Activated CD8-positive, alpha-beta T cell treated with anti-CD3 and anti-CD28 coated beads for 36 hours (primary cell): ENCODE measurements around the gene ADCY7. TPM values are rescaled to one million over a fixed set of nuclear protein-coding genes. Genes with fewer than 3 reads are reported as not detected.

Source experiments
- ATAC-seq: fragments of 200-7000 bp; cut with Tn5 transposase; one replicate; pipeline ENCODE4 v1.10.0; 2021; ENCODE audit warnings: mild to moderate bottlenecking, moderate library complexity
- CTCF ChIA-PET: fragments of 350-600 bp; sonication (Branson Sonifier 250); formaldehyde crosslinking; loops from one replicate; lab custom pipeline; 2021; ENCODE audit warnings: antibody characterized with exemption; lab: Charles Lee
- POLR2A ChIA-PET: fragments of 350-600 bp; sonication (Branson Sonifier 250); formaldehyde crosslinking; loops from one replicate; lab custom pipeline; 2021; ENCODE audit warnings: antibody characterized with exemption; lab: Charles Lee
- DNase-seq: peaks from one replicate; pipeline ENCODE4 v3.0.0-alpha.2; 2020
- H3K27ac Mint-ChIP-seq: one replicate; pipeline ENCODE4 v1.8.0; 2021; ENCODE audit warnings: mild to moderate bottlenecking, mixed read lengths
- H3K27me3 Mint-ChIP-seq: one replicate; pipeline ENCODE4 v1.8.0; 2021; ENCODE audit warnings: mixed read lengths
- H3K36me3 Mint-ChIP-seq: one replicate; pipeline ENCODE4 v1.8.0; 2021; ENCODE audit warnings: low read depth, mixed read lengths
- H3K4me1 Mint-ChIP-seq: one replicate; pipeline ENCODE4 v1.8.0; 2021; ENCODE audit warnings: low read depth, mixed read lengths
- H3K4me3 Mint-ChIP-seq: one replicate; pipeline ENCODE4 v1.8.0; 2021; ENCODE audit warnings: mild to moderate bottlenecking, moderate library complexity, mixed read lengths
- H3K9me3 Mint-ChIP-seq: one replicate; pipeline ENCODE4 v1.8.0; 2021; ENCODE audit warnings: mixed read lengths
- CTCF ChIP-seq: fragments of 200-600 bp; IDR thresholded peaks from one replicate; pipeline ENCODE4 v1.8.0; 2022; ENCODE audit warnings: antibody characterized with exemption, mild to moderate bottlenecking
- intact Hi-C: fragments of 100-400 bp; cut with micrococcal nuclease; formaldehyde crosslinking; loops from one replicate; pipeline ENCODE4 v1.10.0; 2022
- total RNA-seq, 2 experiments: library from RNA; stranded (reverse); gene quantifications; one replicate each; pipeline ENCODE4 v1.2.3, GENCODE V29; 2021

Gene ADCY7
- total RNA-seq, 2 experiments from 2014 or later: 89.9 to 92.1 TPM

DNA sequence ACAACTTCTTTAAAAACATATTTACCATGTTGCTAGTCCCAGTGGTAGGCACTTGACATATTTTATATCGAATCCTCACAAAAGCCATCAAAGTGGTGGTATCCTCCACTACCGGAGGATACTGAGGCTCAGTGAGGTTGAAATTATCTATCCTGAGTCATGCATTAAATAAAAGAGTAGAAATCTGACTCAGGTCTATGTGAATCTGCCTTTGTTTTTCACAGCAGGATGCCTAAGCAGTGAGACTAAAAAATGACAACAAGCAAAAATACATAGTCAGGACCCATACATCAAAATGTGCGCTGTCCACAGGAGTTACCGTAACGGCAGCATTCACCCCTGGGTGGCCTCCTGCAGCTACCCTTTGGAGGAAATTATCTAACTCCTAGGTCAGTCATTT, 84.8 kb downstream of the ADCY7 start:
- no peak for DNase-seq
- H3K4me3 Mint-ChIP-seq: no peak overlapping the region
- H3K27me3 Mint-ChIP-seq: no peaks in the 10 kb centered on the region
- no peak overlapping the region for H3K27ac Mint-ChIP-seq
- ChIA-PET CTCF (interaction anchor here (1.4 to 8.1 kb wide), 5 partner anchors 9 to 28 kb away, joined by 4 to 95 read pairs (median 18); no protein-coding TSS in a partner anchor), POLR2A (interaction anchor here (0.7 to 1.1 kb wide), 2 partner anchors 13 to 32 kb away, joined by 3 to 4 read pairs; no protein-coding TSS in a partner anchor)
- no peak for ATAC-seq
- intact Hi-C loops: loop anchor here (10.0 kb wide), 1 partner anchor 136 kb away; no protein-coding TSS in a partner anchor
- H3K36me3 Mint-ChIP-seq: peaks cover 66% of the 10 kb centered on the region
- TF ChIP-seq CTCF: no peak
- H3K9me3 Mint-ChIP-seq: peaks cover 5% of the 10 kb centered on the region
- peaks cover 19% of the 10 kb centered on the region for H3K4me1 Mint-ChIP-seq

DNA sequence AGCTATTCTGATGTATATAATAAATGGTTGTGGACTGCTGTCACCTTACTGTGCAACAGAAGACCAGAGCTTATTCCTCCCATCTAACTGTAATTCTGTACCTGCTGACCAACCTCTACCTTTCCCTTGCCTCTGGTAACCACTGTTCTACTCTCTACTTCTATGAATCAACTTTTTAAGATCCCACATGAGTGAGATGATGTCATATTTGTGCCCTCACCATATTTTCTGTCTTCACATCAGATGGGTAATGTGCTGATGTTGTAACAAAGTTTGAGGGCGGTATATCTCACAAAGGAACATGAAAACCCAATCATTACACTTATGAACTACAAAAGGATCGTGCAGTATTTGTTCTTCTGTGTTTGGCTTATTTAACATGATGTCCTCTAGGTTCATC, 85.6 kb downstream of the ADCY7 start:
- TF ChIP-seq CTCF: no peak
- no peak for DNase-seq
- CTCF ChIA-PET: interaction anchor here (1.4 to 8.1 kb wide), 5 partner anchors 9 to 29 kb away, joined by 4 to 95 read pairs (median 18); no protein-coding TSS in a partner anchor

GRCh38 chr16:50354082-50354481, 87.7 kb downstream of the ADCY7 start:
- Mint-ChIP-seq H3K4me1 (peaks cover 17% of the 10 kb centered on the region), H3K27me3 (no peaks in the 10 kb centered on the region), H3K27ac (no peak overlapping the region), H3K4me3 (no peak overlapping the region), H3K9me3 (peaks cover 2% of the 10 kb centered on the region), H3K36me3 (peaks cover 46% of the 10 kb centered on the region)
- POLR2A ChIA-PET: interaction anchor here (0.7 to 2.7 kb wide), 4 partner anchors 11 to 88 kb away, joined by 3 to 8 read pairs (median 4); partner anchors contain the start of gene ADCY7
- intact Hi-C loops: loop anchor here (10.0 kb wide), 1 partner anchor 139 kb away; no protein-coding TSS in a partner anchor
- TF ChIP-seq CTCF: no peak
- CTCF ChIA-PET: interaction anchor here (0.6 to 11.6 kb wide), 31 partner anchors 13 to 452 kb away, joined by 3 to 266 read pairs (median 6); partner anchors contain the start of genes BRD7 and CNEP1R1
- DNase-seq: no peak
- no peak for ATAC-seq

More for the DNA sequence above, 85.6 kb downstream of the ADCY7 start:
- no peak for ATAC-seq
- no peak overlapping the region for H3K4me3 Mint-ChIP-seq
- H3K4me1 Mint-ChIP-seq: peaks cover 16% of the 10 kb centered on the region
- H3K27ac Mint-ChIP-seq: peak overlapping the region; percentile 4
- H3K36me3 Mint-ChIP-seq: peaks cover 59% of the 10 kb centered on the region
- intact Hi-C loops: loop anchor here (10.0 kb wide), 1 partner anchor 137 kb away; no protein-coding TSS in a partner anchor
- no peaks in the 10 kb centered on the region for H3K27me3 Mint-ChIP-seq
- H3K9me3 Mint-ChIP-seq: peaks cover 5% of the 10 kb centered on the region
- POLR2A ChIA-PET: interaction anchor here (1.1 kb wide), 1 partner anchor 14 kb away, joined by 4 read pairs; no protein-coding TSS in a partner anchor

- ChIA-PET POLR2A (interaction anchor here (1.3 to 2.7 kb wide), 2 partner anchors 28 to 32 kb away, joined by 4 to 8 read pairs; no protein-coding TSS in a partner anchor), CTCF (interaction anchor here (0.6 to 11.6 kb wide), 42 partner anchors 14 to 452 kb away, joined by 3 to 266 read pairs (median 4); partner anchors contain the start of genes BRD7 and CNEP1R1)
- Mint-ChIP-seq H3K27me3 (no peaks in the 10 kb centered on the region), H3K4me1 (peaks cover 23% of the 10 kb centered on the region), H3K36me3 (peaks cover 42% of the 10 kb centered on the region), H3K27ac (peak overlapping the region; percentile 13), H3K9me3 (no peaks in the 10 kb centered on the region), H3K4me3 (no peak overlapping the region)
- DNase-seq: no peak
- TF ChIP-seq CTCF: peak; percentile 92
- no peak for ATAC-seq
- intact Hi-C loops: loop anchor here (10.0 kb wide), 1 partner anchor 140 kb away; no protein-coding TSS in a partner anchor
Measured at GRCh38 chr16:50354629-50355456, 88.5 kb downstream of the ADCY7 start.
